ENCODE data around the gene KCNQ2.

KCNQ2 gene

GRCh38 chr20:63495167-63495720 is 22.8 kb upstream of the KCNQ2 start:
- no peak for DNase-seq (ENCODE audit: low read depth)
- no peak for TF ChIP-seq CTCF (IDR thresholded peaks at IDR 0.05; ENCODE audit: low read depth, low read length, missing control alignments)
- no peak overlapping the region for H3K4me3 ChIP-seq (ENCODE audit: low read depth, low read length)
- in situ Hi-C loops (cut with HindIII; ENCODE audit: low sequenced_read_pairs), result no loop called here

GRCh38 chr20:63494420-63495166 is 22.1 kb upstream of the KCNQ2 start:
- in situ Hi-C loops (cut with HindIII; ENCODE audit: low sequenced_read_pairs), result no loop called here

DNA sequence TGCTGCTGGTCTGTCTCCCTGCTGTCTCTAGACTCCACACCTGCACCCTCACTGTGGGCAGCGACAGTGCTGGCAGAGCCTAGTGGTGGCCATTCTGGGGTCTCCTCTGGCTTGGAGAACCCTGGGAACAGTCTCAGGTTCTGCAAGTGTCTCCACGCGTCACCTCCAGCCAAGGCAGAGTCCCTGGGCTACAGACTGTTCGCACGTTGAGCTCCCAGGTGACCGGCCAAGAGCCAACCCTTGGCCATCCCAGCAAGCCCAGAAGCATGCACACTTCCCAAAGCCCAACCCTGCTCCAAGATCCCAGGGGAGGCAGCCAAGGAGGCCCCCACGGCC is 21.6 kb upstream of the KCNQ2 start:
- DNase-seq (ENCODE audit: low read depth), result no peak
- in situ Hi-C loops (cut with HindIII; ENCODE audit: low sequenced_read_pairs), result no loop called here
- no peak for TF ChIP-seq CTCF (IDR thresholded peaks at IDR 0.05; ENCODE audit: low read depth, low read length, missing control alignments)
- no peak overlapping the region for H3K4me3 ChIP-seq (ENCODE audit: low read depth, low read length)

More at GRCh38 chr20:63494420-63495166, 22.1 kb upstream of the KCNQ2 start:
- no peak for TF ChIP-seq CTCF (IDR thresholded peaks at IDR 0.05; ENCODE audit: low read depth, low read length, missing control alignments)
- no peak overlapping the region for H3K4me3 ChIP-seq (ENCODE audit: low read depth, low read length)
- DNase-seq (ENCODE audit: low read depth), result no peak

- TF ChIP-seq CTCF (IDR thresholded peaks at IDR 0.05; ENCODE audit: low read depth, low read length, missing control alignments), result no peak
- in situ Hi-C loops (cut with HindIII; ENCODE audit: low sequenced_read_pairs), result no loop called here
- no peak for DNase-seq (ENCODE audit: low read depth)
- H3K4me3 ChIP-seq (ENCODE audit: low read depth, low read length), result no peak overlapping the region
Observed at GRCh38 chr20:63493563-63494020, 21.1 kb upstream of the KCNQ2 start.

- no peak for DNase-seq (ENCODE audit: low read depth)
- in situ Hi-C loops (cut with HindIII; ENCODE audit: low sequenced_read_pairs), result no loop called here
- TF ChIP-seq CTCF (IDR thresholded peaks at IDR 0.05; ENCODE audit: low read depth, low read length, missing control alignments), result no peak
Observed at GRCh38 chr20:63492982-63493381, 20.5 kb upstream of the KCNQ2 start.

GRCh38 chr20:63492518-63492917 is 20.1 kb upstream of the KCNQ2 start:
- in situ Hi-C loops (cut with HindIII; ENCODE audit: low sequenced_read_pairs), result no loop called here
- no peak for TF ChIP-seq CTCF (IDR thresholded peaks at IDR 0.05; ENCODE audit: low read depth, low read length, missing control alignments)
- DNase-seq (ENCODE audit: low read depth), result no peak
- no peak overlapping the region for H3K4me3 ChIP-seq (ENCODE audit: low read depth, low read length)

More at GRCh38 chr20:63492982-63493381, 20.5 kb upstream of the KCNQ2 start:
- no peak overlapping the region for H3K4me3 ChIP-seq (ENCODE audit: low read depth, low read length)

Data from astrocyte of the cerebellum (primary cell).